Inflammatory macrophage treated with lipopolysaccharide for 1 hour (primary cell): ENCODE results near the gene SCRN2.

Source experiments
- DNase-seq, 2 donors: peaks; one replicate each; pipeline ENCODE4 v3.0.0-alpha.2; 2020 to 2022

Gene SCRN2

DNA sequence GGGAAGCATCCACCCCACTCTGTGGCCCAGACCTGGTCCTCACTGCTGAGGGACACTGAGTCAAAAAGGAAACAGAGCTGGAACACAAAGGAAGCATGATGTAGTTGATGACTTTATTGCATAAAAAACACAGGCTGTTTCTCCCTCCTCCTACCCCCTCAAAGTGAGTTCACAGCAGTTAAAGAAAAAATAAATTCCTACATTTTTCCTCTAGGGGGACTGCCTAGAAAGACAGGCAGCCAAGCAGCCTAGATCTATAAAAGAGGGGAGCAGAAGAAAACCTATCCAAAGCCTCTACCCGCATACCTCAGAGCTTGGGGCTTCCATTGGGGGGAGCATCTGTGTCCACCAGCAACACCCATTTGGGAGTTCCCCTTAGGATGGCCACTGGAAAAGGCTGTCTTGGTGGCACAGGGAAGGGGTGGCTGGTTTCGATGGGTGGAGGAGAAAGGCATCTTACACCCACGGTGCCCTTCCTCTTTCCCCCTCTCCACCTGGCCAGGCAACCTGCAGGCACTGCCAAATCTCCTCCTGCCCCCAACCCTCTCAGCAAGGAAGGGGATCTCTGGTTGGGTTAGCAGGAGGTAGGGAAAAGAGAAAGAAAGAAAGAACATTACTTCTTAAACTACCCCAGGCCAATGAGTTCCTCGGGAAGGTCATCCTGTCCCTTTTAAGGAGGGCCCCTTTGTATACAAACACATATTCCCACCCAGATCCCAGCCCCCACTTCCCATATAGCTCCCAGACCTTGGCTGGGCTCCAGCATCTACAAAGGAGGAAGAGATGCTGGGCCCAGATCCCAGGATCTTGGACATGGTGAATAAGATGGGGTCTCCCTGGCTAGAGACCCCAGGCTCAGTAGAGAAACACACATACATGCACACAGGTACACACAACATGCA lies 4.0 kb upstream of the SCRN2 start:
- DNase-seq: peak in 1 of 2 donors; percentile 30

DNA sequence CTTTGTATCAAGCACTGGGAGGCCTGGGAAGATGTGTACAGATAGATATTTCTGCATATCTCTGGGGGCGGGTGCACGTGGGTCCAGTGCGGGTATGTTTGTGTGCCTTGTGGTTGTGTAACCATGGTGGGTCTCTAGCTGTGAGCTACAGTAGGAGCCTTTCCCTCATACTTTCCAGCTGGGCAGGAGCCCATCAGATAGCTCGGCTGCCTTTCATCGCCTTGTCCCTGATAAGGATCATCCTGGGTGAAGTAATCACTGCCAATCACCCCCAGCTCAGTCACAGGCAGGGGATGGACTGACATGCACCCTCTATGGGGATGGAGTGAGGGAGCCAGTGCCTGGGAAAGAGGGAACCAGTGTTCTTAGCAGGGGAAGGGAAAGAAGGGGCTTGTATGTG lies 3.2 kb upstream of the SCRN2 start:
- DNase-seq: no peak

DNA sequence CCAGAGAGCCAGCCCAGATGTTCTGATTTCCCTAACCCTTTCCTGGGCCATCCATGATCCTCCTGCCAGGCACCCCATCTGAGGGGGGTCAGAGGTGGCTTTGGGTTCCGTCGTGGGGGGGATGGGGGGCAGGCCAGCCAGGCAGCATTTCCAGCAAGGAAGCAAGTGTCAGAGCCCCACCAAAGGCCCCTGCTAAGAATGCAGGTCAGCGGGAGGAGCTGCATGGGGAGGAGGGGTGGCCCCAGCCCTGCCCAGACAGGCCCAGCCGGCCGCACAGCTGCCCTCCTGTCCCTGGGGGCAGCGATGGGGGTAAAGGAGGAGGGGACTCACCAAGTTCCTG lies 2.3 kb upstream of the SCRN2 start:
- no peak for DNase-seq

DNA sequence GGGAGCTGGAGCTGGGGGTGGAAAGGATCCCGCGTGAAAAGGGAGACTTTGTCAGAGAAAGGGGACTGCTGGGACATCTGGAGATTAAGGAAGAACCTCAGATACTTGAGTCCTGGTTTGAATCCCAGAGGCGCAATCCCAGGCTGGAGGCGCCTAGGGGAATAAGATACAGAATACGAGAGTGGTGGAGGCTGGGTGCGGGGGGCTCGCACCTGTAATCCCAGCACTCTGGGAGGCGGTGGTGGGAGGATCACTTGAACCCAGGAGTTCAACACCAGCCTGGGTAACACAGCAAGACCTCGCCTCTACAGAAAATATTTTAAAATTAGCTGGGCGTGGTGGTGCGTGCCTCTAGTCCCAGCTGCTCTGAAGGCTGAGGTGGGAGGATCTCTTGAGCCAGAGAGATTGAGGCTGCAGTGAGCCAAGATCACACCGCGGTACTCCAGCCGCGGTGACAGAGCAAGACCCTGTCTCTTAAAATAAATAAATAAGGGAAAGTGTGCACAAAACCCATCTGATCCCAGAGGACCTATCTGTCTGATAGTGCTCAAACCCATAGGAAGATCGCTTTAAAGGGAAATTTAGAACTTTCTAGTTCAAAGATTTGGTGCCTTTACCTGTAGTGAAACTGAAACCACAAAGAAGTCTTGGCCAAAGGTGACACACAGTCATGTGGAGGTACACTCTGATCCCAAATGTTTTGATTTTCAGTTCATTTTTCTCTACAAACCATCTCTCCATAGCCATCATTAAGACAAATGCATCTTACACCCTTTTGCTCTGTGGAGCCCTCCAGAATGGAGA lies 617 bp upstream of the SCRN2 start:
- no peak for DNase-seq

DNA sequence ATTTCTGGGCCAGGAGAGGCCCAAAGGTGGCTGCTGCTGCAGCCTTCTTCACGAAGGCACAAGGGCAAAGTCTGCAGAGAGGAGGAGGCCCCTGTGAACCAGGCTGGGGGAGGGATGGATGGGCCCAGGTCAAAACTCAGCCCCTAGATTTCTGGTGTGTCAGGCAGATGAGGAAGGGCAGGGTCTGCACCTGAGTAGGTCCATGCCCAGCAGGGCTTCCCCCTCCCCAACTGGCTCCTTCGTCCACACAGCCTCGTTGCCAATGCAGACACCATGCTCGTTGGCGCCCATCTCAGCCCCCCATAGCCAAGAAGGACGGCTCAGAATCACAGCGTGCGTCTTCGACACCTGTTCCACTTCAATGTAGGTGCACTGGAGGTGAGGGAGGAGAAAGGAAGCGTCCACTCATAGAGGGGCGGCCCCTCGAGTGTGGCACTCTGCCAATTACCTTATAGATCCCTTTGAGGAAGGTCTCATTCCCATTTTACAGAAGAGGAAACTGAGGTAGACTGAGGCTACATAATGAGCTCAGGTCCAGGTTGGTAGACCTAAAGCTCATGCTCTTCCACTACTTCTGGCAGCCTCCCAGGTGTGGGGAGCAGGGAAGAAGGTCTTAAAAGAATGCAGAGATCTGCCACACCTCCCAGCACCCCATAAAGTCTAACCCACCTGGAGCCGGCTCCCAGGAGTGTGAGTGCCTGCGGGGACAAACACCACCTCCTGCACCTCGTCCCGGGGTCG lies 902 bp downstream of the SCRN2 start:
- DNase-seq: no peak

DNA sequence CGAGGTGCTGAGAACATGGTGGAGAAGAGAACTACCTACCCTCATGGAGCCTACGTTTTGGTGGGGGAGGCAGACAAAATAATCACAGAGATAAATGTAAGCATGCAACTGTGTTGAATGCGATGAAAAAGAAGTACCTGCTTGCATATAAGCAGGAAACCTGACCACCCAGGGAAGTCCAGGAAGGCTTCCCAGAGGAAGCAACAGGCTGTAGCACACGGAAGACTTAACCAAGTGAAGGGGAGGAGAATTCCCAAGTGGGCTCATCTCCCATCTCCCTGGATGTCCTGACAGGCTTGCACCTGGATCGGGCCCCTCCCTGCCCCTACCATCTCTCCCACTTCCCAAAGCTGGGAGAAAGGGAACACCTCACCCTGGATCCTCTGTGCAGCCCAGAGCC lies 2.0 kb downstream of the SCRN2 start:
- DNase-seq: no peak

DNA sequence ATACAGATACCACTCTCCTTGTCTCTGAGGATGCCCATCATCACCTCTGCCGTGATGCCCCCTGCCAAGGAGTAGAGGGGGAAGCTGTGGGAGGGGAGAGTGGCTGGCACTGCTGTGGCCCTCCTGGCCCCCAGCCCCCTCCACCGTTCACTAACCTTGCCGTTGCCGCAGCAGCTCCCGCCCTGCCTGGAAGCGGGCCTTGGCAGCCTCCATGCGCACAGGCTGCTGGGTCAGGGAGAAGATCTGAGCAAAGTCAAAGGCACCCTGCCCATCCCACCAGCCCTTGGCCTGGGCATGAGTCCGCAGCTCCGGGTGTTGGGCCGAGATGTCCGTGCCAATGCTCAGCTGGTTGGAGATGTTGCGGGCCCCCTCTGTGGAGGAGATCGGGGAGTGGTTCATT lies 2.4 kb downstream of the SCRN2 start:
- no peak for DNase-seq

DNA sequence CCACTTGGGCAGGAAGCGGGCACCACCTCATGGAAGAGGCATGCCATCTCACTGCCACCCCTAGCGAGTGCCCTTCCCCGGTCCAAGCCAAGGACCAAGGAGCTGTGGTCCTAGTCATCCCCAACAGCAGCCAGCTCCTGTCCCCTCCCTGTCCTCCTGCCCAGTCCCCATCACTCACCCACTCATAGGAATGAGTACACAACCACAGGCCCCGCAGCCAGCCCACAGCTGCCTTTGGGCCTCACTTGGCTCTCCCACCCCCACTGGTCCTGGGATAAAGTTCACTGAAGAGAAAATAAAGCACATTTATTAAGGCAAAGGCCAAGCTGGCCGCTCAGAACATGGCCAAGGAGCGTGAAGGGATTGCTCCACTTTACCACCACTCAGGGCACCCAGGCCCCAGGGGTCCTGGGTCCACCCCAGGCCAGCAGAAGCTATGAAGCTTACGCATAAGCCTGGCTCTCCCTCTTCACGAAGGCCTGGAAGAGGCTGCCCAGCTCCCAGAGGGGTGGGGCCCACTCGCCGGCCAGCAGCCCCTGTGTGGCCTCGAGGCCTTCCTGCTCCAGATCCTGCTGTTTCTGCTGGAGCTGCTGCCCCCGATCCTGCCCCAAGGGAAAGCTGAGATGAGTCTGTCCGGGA lies 3.6 kb downstream of the SCRN2 start:
- no peak for DNase-seq

DNA sequence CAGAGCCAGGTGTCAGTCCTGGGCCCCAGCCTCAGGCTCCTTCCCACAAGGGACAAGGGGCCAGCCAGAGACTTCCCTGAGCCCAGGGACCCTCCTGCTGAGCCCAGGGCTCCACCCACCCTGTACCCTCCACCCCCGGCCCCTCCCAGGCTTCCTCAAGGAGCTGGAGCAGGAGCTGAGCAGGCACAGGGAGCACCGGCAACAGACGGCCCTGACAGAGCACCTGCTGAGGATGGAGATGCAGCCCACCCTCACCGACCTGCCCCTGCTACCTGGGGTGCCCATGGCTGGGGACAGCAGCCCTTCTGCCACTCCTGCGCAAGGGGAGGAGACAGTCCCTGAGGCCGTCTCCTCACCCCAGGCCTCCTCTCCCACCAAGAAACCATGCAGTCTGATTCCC lies 4.5 kb downstream of the SCRN2 start:
- no peak for DNase-seq

DNA sequence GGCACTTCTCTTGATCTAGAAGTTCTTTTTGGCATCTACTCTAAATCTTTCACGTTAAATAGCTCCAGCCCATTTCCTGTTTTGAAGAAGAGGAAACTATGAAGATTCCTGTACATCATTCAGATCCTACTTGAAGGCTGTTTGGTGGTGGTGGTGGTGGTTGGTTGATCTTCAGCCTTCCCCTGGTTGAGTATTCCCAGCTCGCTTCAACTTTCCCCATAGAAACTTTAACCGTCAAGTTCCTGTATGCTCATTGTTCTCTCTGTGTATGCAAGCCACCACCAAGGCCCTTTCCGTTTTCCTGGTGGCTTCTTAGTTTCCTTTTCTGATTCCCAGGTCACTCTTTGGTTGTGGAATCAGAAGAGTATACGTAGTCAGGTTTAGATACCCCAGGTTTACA lies 6.3 kb downstream of the SCRN2 start:
- no peak for DNase-seq

DNA sequence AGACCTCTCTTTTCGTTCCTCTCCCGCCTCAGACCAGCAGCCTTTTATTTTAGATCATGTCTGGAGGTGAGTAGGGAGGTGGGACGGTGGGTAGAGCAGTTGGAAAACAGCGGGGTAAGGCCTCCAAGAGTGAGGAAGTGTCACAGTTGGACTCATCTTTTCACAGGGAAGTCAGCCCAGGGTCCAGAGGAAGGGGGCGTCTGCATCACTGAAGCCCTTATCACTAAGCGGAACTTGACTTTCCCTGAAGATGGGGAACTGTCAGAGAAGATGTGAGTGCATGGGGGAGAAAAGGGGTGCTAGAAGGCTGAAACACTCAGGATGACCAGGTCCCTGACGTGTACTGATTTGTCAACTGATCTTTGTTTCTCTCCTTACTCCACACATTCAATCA lies 9.1 kb downstream of the SCRN2 start:
- peak; percentile 56 to 62 for DNase-seq

DNA sequence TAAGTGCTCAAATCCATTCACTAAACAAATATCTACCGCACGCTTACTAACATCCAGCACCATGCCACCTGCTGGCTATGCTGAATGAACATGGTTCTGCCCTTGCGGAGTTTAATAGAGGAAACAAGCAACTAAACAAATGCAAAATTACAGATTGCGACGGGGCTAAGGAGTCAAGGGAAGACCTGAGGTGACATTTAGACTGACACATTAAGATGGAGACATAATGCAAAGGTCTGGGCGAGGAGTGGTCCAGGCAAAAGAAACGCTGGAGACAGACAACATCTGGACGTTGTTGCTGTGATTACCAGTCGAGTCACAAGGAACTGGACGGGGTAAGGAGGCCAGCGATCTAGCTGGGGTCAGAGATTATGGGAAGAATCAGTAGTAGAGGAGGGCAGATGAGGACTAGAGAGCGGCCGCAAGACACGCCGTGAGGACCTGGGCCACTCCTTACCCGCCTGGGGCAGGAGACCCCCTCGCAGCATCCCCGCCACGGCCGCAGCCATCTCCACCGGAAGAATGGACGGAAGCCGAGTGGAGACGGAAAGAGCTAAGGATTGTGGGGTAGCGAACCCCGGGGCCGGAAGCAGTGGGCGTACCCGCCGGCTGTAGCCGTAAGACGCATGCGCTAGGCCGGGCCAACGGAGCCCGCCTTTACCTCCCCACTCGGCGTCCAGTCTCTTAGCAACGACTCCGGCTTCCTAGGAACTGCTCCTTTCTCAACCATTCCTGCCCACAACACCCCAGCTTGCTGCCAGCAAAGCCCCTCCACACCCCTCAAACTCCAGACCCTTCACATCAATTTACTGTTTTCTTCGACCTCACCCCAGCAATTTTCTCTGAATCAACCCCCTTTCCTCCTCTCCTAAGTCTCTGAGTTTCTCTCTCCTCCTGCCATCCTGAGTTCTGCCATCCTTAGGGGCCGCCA lies 9.8 kb downstream of the SCRN2 start, which contains the start of the genes LRRC46 and MRPL10:
Gene LRRC46, plus strand, starts transcription at position 668 of the 931 bp plus-strand sequence. CDS start 320 bp downstream, outside the sequence.
Gene MRPL10, minus strand, starts transcription at position 539 of the 931 bp plus-strand sequence. Its CDS starts 30 bp downstream, at position 509.
- DNase-seq: peak; percentile 88 to 96

DNA sequence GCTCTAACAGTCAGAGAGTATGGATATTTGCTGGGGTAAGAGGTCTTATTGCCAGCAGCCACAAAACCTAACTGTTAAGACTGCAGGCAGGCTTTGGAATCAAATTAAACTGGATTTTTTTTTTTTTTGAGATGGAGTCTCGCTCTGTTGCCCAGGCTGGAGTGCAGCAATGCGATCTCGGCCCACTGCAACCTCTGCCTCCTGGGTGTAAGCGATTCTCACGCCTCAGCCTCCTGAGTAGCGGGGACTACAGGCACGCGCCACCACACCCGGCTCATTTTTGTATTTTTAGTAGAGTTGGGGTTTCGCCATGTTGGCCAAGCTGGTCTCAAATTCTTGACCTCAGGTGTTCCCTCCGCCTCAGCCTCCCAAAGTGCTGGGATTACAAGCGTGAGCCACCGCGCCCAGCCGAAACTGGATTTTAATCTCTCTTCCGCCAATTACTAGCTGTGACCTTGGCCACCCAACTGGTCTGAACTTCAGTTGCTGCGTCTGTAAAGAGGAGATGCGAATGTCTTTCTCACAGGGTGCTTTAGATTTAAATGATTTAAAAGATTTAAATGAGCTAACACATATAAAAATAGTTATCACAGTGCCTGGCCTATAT lies 10.6 kb downstream of the SCRN2 start:
- no peak for DNase-seq

DNA sequence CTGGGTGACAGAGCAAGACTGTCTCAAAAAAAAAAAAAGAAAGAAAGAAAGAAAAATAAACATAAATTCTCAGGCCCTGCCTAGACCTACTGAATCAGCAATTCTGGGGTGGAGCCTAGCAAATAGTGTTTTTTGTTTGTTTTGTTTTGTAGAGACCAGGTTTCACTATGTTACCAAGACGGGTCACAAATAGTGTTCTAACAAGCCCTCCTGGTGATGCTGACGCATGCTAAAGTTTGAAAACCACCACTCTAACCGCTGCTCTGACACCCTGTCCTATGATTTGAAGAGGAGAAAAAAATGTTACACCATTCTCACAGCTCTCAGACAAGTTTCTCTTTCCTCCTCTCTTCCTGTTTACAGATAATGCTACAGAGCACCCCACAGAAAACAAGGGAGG lies 11.2 kb downstream of the SCRN2 start:
- DNase-seq: no peak

DNA sequence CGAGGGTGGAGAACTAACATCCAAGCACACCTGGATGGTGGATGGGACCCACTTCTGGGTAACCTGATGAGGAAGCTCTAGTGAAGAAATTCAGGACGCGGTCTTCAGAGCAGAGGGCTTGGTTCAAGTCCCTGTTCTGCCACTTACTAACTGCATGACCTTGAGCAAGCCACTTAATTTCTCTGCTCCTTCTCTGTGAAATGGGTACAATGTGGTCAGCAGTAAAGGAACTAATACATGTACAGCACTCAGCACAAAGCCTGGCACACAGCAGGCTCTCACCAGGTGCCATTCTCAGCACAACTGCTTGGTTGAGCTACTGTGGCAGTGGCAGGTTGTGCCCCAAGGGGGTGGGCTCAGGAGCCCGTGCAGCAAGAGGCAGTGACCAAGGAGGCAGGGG lies 17.6 kb downstream of the SCRN2 start:
- DNase-seq: no peak

DNA sequence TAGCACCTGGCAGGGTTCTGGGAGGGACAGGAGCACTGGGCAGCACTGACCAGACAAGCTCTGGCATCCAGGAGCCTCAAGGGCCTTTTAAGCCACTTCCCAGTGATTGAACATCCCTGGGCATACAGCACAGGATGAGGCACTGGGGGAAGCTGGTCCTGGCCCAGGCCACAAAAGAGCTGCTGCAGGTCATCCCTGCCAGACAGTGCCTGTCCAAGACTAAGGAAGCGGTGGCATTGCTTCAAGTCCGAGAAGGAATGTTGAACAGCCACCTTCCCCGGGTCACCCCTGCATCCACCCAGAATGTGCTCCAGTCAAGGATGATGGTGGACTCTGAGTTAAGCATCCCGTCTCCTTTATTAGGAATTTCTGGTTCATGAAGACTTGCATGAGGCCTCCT lies 18.3 kb downstream of the SCRN2 start:
- DNase-seq: no peak

DNA sequence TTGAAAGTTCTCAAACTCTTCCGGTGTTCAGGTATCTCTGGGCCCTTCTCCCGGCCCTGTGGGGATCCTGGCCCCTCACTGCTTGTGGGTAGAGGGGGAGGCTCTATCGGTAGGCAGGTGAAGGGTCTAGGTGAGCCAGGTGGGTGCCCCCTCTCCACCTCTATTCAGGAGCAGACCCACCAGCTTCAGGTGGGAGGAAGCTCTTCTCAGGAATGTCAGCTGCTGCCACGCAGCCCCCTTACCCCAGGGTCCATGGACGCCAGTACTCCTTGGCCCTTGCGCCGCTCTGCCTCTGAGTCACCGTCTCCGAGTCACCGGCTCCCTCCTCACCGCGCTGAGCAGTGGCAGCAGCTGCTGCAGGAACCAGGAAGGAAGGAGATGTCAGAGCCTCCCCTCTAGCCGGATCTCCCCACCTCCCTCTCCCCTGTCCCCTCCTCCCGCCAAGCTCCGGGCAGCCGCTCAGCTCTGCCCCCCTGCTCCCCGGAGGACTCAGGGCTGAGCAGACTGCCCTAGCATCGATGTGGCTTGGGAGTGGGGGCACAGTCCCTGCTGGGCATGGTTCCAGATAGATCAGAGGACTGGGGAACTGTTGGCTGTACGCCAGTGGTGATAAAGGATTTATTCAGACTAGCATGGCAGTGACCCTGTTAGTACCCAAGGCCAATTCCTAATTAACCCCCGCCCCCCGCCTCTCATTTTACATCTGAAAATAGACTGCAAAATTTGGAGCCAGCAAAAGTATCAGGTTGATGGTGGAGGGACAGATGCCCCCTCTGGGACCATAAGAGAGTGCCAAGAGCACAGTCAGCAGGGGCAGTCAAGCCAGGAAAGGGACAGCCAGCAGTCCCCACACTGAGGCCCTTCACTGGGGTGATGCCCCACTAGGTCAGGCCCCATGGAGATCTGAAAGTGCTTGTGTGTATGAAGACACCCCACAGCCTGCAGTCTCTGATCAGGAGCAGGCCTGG lies 19.4 kb downstream of the SCRN2 start, which contains the start of gene OSBPL7:
Gene OSBPL7, minus strand, starts transcription at position 371 of the 968 bp plus-strand sequence. CDS start 1,516 bp downstream, outside the sequence.
- DNase-seq: peak; percentile 53

DNA sequence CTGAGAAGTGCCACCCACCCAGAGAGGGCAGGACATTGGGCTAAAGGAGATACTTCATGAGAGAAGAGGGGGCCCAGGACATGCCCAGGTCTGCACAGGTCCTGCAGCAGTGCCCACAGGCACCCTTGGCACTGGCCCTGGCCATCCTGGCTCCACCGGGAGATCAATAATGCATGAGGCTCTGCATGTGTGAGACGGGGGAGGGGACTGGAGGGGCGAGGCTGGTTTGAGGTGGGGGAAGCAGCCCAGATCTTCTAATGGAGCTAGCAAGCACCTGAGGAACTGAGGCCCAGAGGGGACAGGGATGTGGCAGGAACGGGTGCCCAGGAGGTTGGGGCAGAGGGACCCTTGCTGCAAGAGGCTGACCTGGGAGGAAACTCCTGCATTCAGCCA lies 20.0 kb downstream of the SCRN2 start:
- DNase-seq: no peak

DNA sequence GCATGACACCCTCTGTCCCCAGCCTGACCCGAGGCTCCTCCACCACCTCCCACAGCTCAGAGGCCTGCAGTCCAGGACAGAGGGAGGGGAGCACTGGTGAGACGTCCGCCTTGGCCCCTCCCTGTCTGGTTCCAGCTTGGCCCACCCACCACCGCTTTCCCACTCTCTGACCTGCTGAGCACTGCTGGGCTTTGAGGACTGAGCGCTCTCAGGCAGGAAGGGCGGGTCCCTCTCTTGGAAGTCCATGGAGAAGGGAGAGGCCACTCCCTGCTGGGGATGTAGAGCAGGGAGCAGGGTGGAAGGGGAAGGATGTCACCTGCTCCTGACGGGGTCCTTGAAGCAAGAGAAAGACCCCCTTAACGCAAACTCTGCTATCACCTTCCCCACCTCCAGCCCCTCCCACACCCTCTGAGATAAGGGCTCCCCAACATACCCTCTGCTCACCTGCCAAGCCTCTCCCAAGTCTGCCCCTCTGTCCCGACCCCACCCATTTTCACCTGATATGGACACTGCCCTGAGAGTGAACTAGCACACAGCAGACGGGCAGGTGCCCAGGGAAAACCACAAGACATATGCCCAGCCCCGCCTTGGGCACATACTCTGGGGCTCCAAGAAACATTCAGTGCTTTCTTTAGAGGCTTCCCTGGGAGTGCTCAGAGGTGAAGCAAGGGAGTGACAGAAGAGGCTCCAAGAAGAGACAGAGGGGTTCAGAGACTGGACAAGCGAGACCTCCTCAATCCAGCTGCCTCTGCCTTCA lies 20.9 kb downstream of the SCRN2 start:
- DNase-seq: no peak
